ENCODE measurements around the gene ITGB5. TPM values are rescaled to one million over a fixed set of nuclear protein-coding genes. Genes with fewer than 3 reads are reported as not detected.

The ITGB5 gene
- total RNA-seq, 1 experiment from 2014 or later = 77.8 TPM

- peaks cover 61 to 81% of the 10 kb centered on the region in 2 experiments for H3K4me1 ChIP-seq (ENCODE audit: control insufficient read depth in 1 of 2, insufficient read depth in 2 of 2, low read length in 2 of 2)
- H3K9me3 ChIP-seq (ENCODE audit: control insufficient read depth in 1 of 2, insufficient read depth in 1 of 2, low read depth in 1 of 2, low read length in 2 of 2) = no peaks in the 10 kb centered on the region
- no peak overlapping the region for H3K9ac ChIP-seq (ENCODE audit: low read length)
- peaks cover 26% of the 10 kb centered on the region for H3K79me2 ChIP-seq (ENCODE audit: insufficient read depth, low read length)
- no peaks in the 10 kb centered on the region for H3K27me3 ChIP-seq (ENCODE audit: insufficient read depth, low read length)
- no peaks in the 10 kb centered on the region for H4K20me1 ChIP-seq (ENCODE audit: insufficient read depth)
- no peak overlapping the region for H3K27ac ChIP-seq (ENCODE audit: low read depth, low read length)
- ChIA-PET CTCF (no interaction called here), POLR2A (interaction anchor here (0.7 kb wide), 1 partner anchor 8 kb away, joined by 3 read pairs; no protein-coding TSS in a partner anchor), RAD21 (ENCODE audit: low non-redundant PET in 1 of 2, low total read pairs in 2 of 2, uncharacterized antibody in 2 of 2, unreplicated experiment in 2 of 2) (no interaction called here)
- no peak for TF ChIP-seq EGR1 (IDR thresholded peaks at IDR 0.05; ENCODE audit: low read depth)
- TF ChIP-seq JUND (IDR thresholded peaks at IDR 0.05) = no peak
- no peak for TF ChIP-seq POLR2AphosphoS5 (IDR thresholded peaks at IDR 0.05; ENCODE audit: low read depth, low read length)
- no peak for TF ChIP-seq ZFX (IDR thresholded peaks at IDR 0.05)
- no peak for TF ChIP-seq ZBTB33 (IDR thresholded peaks at IDR 0.05; ENCODE audit: extremely low read depth, insufficient replicate concordance, low read length)
- TF ChIP-seq FOSL1 (IDR thresholded peaks at IDR 0.05; ENCODE audit: low read depth) = no peak
- no peak for TF ChIP-seq CTCF (IDR thresholded peaks at IDR 0.05 in 2 of 3, conservative IDR thresholded peaks at IDR 0.05 in 1 of 3; ENCODE audit: borderline replicate concordance in 1 of 3, insufficient read depth in 1 of 3, low read depth in 2 of 3, low read length in 2 of 3)
- TF ChIP-seq EZH2 (IDR thresholded peaks at IDR 0.05) = no peak
- ATAC-seq (no peak), DNase-seq (ENCODE audit: low read depth, low spot score) (no peak)
- no peaks in the 10 kb centered on the region for H3K36me3 ChIP-seq (ENCODE audit: control insufficient read depth in 1 of 2, insufficient read depth in 2 of 2, low read length in 2 of 2)
- no TSS peak for BruUV-seq (replicated peaks)
- H3K9me2 ChIP-seq (ENCODE audit: insufficient read depth) = no peaks in the 10 kb centered on the region
- no peak overlapping the region for H2AFZ ChIP-seq (ENCODE audit: low read depth, low read length, poor library complexity, severe bottlenecking)
- H3K4me2 ChIP-seq (ENCODE audit: low read length) = peak overlapping the region; percentile 36
- H3K4me3 ChIP-seq (replicated peaks in 1 of 2; ENCODE audit: low read depth in 1 of 2, low read length in 2 of 2) = no peak overlapping the region
- intact Hi-C loops (cut with micrococcal nuclease) = no loop called here
Observed at GRCh38 chr3:124884474-124885101, 2.6 kb downstream of the ITGB5 start.
